NOMO-1 treated with DMSO at 0.1 percent for 48 hours (cell line): ENCODE measurements around the gene NBPF8.
"Not testable (repeated sequence)": the region's sequence is repeated elsewhere in the genome, so short reads cannot be mapped to it uniquely, and the experiment has no call there.

Experiments
- DNase-seq: peaks from one replicate; lab custom pipeline; 2025; ENCODE audit not compliant: unreplicated experiment; lab: John Stamatoyannopoulos, UW

NBPF8 gene

GRCh38 chr1:120414911-120415480 is at the start of gene NBPF8:
NBPF8 (plus strand) TSS chr1:120415035; CDS start chr1:120436523, 21,488 bp downstream.
- peak; percentile 21 for DNase-seq

GRCh38 chr1:120367709-120368108 is 47.1 kb upstream of the NBPF8 start:
- not testable (repeated sequence) for DNase-seq

- DNase-seq = not testable (repeated sequence)
Observed at GRCh38 chr1:120386651-120387050, 28.2 kb upstream of the NBPF8 start.

GRCh38 chr1:120388597-120389126 is 26.2 kb upstream of the NBPF8 start:
- DNase-seq = not testable (repeated sequence)

GRCh38 chr1:120391365-120391764 is 23.5 kb upstream of the NBPF8 start:
- DNase-seq = not testable (repeated sequence)

- not testable (repeated sequence) for DNase-seq
Observed at GRCh38 chr1:120393316-120394232, 21.3 kb upstream of the NBPF8 start.

- DNase-seq = not testable (repeated sequence)
Observed at GRCh38 chr1:120405348-120405747, 9.5 kb upstream of the NBPF8 start.

GRCh38 chr1:120414451-120414850 is 384 bp upstream of the NBPF8 start:
- not testable (repeated sequence) for DNase-seq

- DNase-seq = not testable (repeated sequence)
Observed at GRCh38 chr1:120415492-120415961, 692 bp downstream of the NBPF8 start.

- not testable (repeated sequence) for DNase-seq
Observed at GRCh38 chr1:120425063-120425462, 10.2 kb downstream of the NBPF8 start.

- not testable (repeated sequence) for DNase-seq
Observed at GRCh38 chr1:120431626-120432025, 16.8 kb downstream of the NBPF8 start.

- not testable (repeated sequence) for DNase-seq
Observed at GRCh38 chr1:120433831-120434230, 19.0 kb downstream of the NBPF8 start.

- DNase-seq = not testable (repeated sequence)
Observed at GRCh38 chr1:120449124-120449523, 34.3 kb downstream of the NBPF8 start.
